ENCODE measurements around the gene CYP1A1. TPM values are rescaled to one million over a fixed set of nuclear protein-coding genes. Genes with fewer than 3 reads are reported as not detected.

The CYP1A1 gene
- total RNA-seq, 1 donor from 2014 or later, result 0.26 TPM

- no peaks in the 10 kb centered on the region for H3K27me3 ChIP-seq (ENCODE audit: control insufficient read depth, insufficient read depth, low read length)
- TF ChIP-seq CTCF (IDR thresholded peaks at IDR 0.05; ENCODE audit: insufficient read depth, low read length, severe bottlenecking), result no peak
- no peak for FAIRE-seq
- DNase-seq (ENCODE audit: low read depth), result no peak
- no peaks in the 10 kb centered on the region for H3K36me3 ChIP-seq (ENCODE audit: control insufficient read depth, insufficient read depth, low read length)
- H3K4me3 ChIP-seq (ENCODE audit: low read depth, low read length), result no peak overlapping the region
Measured at GRCh38 chr15:74716651-74717050, 8.7 kb downstream of the CYP1A1 start.

GRCh38 chr15:74712311-74712710, 13.0 kb downstream of the CYP1A1 start:
- DNase-seq (ENCODE audit: low read depth) (no peak), FAIRE-seq (no peak)
- H3K36me3 ChIP-seq (ENCODE audit: control insufficient read depth, insufficient read depth, low read length), result no peaks in the 10 kb centered on the region
- H3K4me3 ChIP-seq (ENCODE audit: low read depth, low read length), result no peak overlapping the region
- no peak for TF ChIP-seq CTCF (IDR thresholded peaks at IDR 0.05; ENCODE audit: insufficient read depth, low read length, severe bottlenecking)
- H3K27me3 ChIP-seq (ENCODE audit: control insufficient read depth, insufficient read depth, low read length), result no peaks in the 10 kb centered on the region

- no peak for TF ChIP-seq CTCF (IDR thresholded peaks at IDR 0.05; ENCODE audit: insufficient read depth, low read length, severe bottlenecking)
- FAIRE-seq (no peak), DNase-seq (ENCODE audit: low read depth) (no peak)
- Histone ChIP-seq H3K4me3 (ENCODE audit: low read depth, low read length) (no peak overlapping the region), H3K36me3 (ENCODE audit: control insufficient read depth, insufficient read depth, low read length) (no peaks in the 10 kb centered on the region), H3K27me3 (ENCODE audit: control insufficient read depth, insufficient read depth, low read length) (no peaks in the 10 kb centered on the region)
Measured at GRCh38 chr15:74710319-74711094, 14.8 kb downstream of the CYP1A1 start.

- Histone ChIP-seq H3K4me3 (ENCODE audit: low read depth, low read length) (no peak overlapping the region), H3K36me3 (ENCODE audit: control insufficient read depth, insufficient read depth, low read length) (no peaks in the 10 kb centered on the region), H3K27me3 (ENCODE audit: control insufficient read depth, insufficient read depth, low read length) (no peaks in the 10 kb centered on the region)
- TF ChIP-seq CTCF (IDR thresholded peaks at IDR 0.05; ENCODE audit: insufficient read depth, low read length, severe bottlenecking), result no peak
- no peak for FAIRE-seq
- DNase-seq (ENCODE audit: low read depth), result no peak
Measured at GRCh38 chr15:74709892-74710291, 15.4 kb downstream of the CYP1A1 start.

GRCh38 chr15:74709011-74709410, 16.3 kb downstream of the CYP1A1 start:
- no peak for TF ChIP-seq CTCF (IDR thresholded peaks at IDR 0.05; ENCODE audit: insufficient read depth, low read length, severe bottlenecking)
- FAIRE-seq, result no peak
- DNase-seq (ENCODE audit: low read depth), result peak; percentile 53
- Histone ChIP-seq H3K27me3 (ENCODE audit: control insufficient read depth, insufficient read depth, low read length) (no peaks in the 10 kb centered on the region), H3K36me3 (ENCODE audit: control insufficient read depth, insufficient read depth, low read length) (no peaks in the 10 kb centered on the region), H3K4me3 (ENCODE audit: low read depth, low read length) (no peak overlapping the region)

- DNase-seq (ENCODE audit: low read depth) (no peak), FAIRE-seq (no peak)
- no peaks in the 10 kb centered on the region for H3K27me3 ChIP-seq (ENCODE audit: control insufficient read depth, insufficient read depth, low read length)
- H3K36me3 ChIP-seq (ENCODE audit: control insufficient read depth, insufficient read depth, low read length), result no peaks in the 10 kb centered on the region
- no peak for TF ChIP-seq CTCF (IDR thresholded peaks at IDR 0.05; ENCODE audit: insufficient read depth, low read length, severe bottlenecking)
- no peak overlapping the region for H3K4me3 ChIP-seq (ENCODE audit: low read depth, low read length)
Measured at GRCh38 chr15:74696808-74697207, 28.5 kb downstream of the CYP1A1 start.

All from bronchial epithelial cell (primary cell).